Stimulated activated CD8-positive, alpha-beta memory T cell treated with anti-CD3 and anti-CD28 coated beads, Interleukin-7, amount 100 ng/mL, for 48 hours (primary cell): ENCODE data around the gene LEAP2.
"Not testable (repeated sequence)": the region's sequence is repeated elsewhere in the genome, so short reads cannot be mapped to it uniquely, and the experiment has no call there.

ENCODE experiments used
- DNase-seq, 2 donors: peaks; one replicate each; pipeline ENCODE4 v3.0.0-alpha.2; 2020; ENCODE audit warnings: low read depth in 1 of 2; ENCODE audit errors: extremely low read depth in 1 of 2

Gene LEAP2

DNA sequence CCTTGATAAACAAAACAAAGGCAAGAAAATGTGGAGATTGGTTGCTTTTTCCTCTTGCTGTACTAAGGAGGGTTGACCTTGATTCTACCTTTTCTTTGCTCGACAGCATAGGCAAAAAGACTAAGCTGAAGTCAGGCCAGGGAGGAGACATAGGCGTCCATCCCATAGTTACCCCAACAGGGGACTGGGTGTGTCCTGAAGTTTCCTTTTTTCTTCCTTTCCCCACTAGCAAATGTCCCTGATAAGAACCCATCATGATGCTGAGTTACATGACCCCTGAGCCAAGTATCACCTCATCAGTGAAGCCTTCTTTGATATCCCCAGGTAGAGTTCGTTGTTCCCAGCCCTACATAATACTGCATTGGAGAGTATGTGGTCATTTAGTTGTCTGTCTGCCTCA, 33.2 kb upstream of the LEAP2 start:
- DNase-seq = no peak

DNA sequence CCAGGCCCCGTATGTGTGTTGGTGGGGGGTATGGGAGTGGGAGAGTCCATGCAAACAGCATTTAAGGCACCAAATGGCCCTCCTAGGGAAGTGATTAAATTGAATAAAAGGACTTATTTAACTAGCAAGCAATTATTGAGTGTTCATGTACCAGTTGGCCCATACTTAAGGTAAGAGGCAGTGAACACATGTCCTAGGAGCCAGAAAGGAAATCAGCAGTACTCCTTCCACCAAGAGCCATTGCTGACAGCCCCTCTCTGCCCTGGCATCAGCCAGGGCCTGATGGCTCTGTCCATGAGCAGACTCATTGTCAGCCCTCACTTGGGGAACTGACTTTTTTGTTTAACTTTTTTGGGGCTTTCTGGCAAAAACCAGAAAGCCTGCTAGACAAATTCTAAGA, 32.6 kb upstream of the LEAP2 start:
- no peak for DNase-seq

DNA sequence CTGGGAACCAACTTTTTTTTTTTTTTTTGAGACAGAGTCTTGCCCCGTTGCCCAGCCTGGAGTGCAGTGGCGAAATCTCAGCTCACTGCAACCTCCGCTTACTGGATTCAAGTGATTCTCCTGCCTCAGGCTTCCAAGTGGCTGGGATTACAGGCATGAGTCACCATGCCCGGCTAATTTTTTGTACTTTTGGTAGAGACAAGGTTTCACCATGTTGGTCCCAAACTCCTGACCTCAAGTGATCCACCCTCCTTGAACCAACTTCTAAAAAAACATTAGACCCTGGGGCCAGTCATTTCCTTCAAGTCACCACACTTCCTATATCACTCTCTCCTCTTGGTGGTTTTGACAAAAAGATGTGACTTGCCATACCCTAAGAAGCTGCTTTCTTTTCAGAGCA, 32.2 kb upstream of the LEAP2 start:
- DNase-seq = no peak

DNA sequence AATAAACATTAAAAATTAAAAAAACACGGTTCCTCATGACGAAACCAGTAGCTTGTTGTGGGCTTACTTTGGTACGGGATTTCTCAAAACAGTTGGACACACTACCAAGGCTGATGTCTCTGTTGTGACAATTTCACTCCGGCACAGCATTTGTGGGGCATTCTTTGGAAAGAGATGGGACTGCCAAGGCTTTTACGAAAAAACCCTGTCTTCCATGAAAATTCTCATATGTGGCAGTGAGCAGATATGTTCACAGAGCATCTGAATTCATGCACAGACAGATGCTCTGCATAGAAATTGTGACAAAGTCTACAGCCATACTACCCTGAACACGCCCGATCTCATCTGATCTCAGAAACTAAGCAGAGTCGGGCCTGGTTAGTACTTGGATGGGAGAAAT, 25.2 kb upstream of the LEAP2 start:
- no peak for DNase-seq

DNA sequence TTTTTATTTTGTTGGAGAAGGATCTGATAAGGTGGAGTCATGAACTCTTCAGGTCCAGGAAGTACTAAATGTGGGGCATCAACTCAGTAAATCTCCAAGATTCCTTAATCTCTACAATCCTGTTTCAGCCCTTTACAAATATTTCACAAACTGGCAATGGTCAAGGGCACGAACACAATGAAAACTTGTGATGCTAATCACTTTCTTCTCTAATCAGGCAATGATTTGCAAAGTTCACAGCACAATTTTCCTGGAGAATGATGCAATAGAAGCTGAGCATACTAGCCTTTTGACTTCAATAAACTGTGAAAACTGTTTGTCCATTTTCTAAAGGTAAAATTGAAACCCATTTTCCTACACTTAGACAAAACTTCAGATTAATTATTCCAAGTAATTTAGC, 24.1 kb upstream of the LEAP2 start:
- DNase-seq = no peak

DNA sequence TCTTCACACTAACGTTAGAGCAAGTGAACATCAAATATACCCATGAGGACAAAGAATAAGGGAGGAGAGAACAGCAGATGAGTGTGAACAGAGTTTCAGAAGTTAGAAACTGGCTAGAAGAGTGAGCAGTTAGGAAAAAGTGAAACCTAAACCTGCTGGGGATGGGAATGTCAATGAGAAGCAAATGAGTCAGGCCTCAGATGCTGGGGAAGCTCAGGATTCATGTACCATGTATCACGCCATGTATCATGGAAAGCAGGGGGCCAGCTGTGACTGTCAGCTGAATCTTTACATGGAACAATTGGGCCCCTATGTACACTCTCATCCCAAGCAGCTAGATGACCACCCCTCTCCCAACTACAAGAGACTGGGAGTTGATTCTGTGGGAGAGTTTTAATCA, 23.4 kb upstream of the LEAP2 start:
- no peak for DNase-seq

DNA sequence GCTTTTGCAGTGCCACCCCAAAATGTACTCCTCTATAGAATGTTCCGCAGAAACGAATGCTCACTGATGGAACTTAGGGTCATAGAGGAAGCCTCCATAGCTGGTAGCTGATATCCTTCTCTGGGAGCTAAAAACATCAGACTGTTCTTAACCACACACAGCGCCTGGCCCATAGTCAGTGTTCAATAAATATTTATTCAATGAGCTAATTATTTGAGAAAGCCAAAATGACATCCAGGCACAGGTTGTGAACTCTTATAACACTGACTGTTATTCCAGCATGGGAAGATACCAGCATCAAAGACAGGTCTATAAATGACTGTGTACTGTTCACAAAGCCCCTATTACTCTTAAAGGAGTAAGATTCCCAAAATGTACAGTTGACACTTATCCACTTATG, 20.1 kb upstream of the LEAP2 start:
- no peak for DNase-seq

DNA sequence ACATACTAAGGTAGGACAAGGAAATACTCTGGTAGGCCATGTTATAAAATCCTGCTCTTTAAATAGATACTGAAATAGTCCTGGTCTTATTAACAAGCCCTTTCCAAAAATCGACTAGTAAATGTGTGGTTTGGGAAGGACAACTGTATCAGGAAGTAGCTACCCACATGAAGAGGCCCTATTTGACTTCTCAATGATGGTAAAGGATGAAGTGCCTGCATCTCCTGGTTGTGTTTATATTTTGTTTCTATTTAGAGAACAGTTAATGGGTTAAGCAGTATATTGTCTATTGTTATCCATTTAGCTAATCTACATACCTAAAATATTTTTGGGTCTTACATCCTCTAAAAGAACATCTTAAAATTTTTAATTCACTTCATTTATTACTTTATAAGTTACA, 19.7 kb upstream of the LEAP2 start:
- DNase-seq = no peak

DNA sequence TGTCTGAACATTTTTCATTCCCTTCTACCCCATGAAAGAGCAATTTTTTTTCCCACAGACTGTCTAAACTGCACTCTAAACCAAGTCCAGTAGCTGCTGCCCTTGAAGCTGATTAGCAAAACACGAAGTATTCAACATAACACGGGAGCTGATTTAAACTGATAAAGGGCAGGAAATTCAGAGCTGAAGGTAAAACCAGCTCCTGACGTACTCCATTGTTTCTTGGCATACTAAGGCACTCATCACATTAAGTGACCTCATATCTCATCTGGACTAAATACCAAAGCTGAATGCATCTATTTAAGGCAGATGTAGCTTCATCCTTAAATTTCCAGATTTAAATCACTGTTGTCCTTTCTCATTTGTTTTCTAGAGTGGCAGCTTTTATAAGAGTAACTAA, 19.2 kb upstream of the LEAP2 start:
- no peak for DNase-seq

DNA sequence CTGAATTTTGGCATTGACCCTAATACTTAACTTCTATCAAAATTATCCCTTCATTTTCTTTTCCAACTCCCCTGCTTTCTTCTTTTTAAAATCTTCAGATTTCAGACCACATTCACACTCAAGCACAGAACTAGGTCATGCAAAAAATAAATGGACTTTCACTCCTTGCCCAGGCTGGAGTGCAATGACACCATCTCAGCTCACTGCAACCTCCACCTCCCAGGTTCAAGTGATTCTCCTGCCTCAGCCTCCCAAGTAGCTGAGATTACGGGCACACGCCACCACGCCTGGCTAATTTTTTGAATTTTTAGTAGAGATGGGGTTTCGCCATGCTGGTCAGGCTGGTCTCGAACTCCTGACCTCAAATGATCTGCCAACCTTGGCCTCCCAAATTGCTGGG, 18.5 kb upstream of the LEAP2 start:
- DNase-seq = not testable (repeated sequence)

DNA sequence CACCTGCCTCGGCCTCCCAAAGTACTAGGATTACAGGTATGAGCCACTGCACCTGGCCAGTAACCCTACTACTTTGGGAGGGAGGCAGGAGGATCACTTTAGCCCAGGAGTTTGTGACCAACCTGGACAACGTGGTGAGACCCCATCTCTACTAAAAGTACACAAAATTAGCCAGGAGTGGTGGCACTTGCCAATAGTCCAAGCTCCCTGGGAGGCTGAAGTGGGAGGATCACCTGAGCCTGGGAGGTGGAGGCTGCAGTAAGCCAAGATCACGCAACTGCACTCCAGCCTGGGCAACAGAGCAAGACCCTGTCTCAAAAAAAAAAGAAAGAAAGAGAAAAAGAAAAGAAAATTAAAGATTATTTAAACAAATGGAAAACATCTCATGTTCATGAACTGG, 17.5 kb upstream of the LEAP2 start:
- DNase-seq = no peak

DNA sequence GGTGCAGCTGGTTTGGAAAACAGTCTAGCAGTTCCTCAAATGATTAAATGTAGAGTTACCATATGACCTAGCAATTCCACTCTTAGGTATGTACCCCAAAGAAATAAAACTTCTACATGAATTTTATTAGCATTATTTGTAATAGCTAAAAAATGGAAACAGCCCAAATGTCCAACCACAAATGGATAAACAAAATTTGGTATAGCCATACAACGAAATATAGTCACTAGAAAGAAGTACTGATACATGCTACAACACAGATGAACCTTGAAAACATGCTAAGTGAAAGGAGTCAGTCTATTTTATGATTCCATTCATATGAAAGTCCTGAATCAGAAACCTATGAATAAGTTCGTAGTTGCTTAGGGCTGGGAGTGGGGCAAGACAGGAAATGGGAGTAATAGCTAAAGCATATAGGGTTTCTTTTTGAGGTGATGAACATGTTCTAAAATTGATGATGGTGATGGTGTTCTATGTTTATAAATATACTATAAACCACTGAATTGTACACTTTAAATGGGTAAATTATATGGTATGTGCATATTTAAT, 13.5 kb upstream of the LEAP2 start:
- no peak for DNase-seq

DNA sequence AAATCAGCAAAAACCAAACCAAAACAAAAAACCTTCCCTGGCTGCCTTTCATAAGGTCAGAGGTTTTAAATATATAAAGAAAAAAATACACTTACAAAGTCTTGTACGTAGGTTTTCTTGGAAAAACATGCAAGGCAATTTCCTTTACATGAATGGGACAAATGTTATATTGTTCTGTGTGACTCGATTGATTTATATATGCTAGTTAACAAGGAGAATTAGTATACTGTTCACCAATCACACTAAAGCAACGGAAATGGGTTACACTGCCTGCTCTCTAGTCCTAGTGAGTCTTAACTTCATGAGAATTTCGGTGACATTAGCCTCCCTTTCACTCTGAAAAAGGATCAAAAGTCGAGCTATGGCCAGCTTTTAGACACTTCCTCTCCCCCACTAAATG, 12.7 kb upstream of the LEAP2 start:
- DNase-seq = no peak

DNA sequence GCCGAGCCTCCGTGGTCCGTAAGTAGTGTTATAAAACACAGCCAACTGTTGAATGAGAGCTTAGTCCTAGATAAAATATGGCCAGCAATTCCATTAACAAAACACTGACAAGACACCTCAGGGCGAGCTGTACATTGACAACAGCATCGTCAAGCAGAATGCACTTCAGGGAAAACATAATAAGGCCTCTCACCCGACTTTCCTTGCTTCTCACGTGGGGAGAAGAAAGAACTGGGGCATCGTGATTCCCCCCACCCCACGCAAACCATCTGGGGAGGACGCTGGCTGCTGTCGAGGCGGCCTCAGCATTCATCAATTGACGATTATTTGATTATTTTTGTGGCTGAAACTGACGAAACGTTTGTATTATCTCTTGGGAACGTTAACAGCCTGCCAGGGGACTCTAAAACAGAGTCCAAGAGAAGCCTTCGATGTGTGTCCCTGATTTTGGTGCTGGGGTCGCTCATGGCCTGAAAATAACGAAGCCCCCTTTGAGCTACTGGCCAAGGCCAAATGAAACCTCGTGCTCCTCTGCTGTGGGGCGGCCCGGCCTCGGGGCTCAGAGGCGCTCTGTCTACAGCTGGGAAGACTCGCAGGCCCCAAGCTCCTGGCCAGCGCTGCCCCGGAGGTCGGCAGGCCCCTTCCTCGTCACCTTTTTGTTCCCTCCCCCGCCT, 7.7 kb upstream of the LEAP2 start:
- DNase-seq = no peak

DNA sequence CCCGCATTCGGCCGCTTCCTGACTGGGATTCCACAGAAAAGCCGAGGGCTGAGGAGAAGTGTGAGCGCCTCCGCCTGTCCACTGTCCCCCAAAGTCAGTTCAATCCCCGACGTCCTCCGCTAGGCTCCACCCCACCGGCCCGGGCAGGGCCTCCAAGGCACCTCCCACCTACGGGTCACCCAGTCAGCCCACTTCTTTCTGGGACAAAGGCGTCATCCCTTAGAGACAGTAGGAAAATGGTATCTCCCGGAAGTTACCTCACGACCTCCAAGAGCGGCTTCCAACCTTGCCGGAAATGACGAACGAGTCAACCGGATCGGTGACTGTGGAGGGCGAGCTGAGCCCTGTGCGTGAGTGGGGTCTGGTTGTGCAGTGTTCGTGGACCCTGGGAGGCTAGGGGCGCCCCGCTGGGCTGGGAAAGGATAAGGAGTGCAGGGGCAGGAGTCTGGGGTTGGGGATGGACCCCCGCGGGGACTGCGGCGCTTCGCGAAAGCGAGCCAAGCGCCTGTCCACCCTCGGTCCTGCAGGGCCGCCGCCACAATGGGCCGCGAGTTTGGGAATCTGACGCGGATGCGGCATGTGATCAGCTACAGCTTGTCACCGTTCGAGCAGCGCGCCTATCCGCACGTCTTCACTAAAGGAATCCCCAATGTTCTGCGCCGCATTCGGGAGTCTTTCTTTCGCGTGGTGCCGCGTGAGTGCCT, 7.0 kb upstream of the LEAP2 start, which contains the start of the genes GDF9 and UQCRQ:
TSS of gene GDF9 (minus strand) at position 128 of the 704 bp plus-strand sequence. CDS start 1,936 bp downstream, outside the sequence.
TSS of gene UQCRQ (plus strand) at position 301 of the 704 bp plus-strand sequence. CDS start at position 541, 240 bp downstream.
- peak; percentile 80 to 94 for DNase-seq

DNA sequence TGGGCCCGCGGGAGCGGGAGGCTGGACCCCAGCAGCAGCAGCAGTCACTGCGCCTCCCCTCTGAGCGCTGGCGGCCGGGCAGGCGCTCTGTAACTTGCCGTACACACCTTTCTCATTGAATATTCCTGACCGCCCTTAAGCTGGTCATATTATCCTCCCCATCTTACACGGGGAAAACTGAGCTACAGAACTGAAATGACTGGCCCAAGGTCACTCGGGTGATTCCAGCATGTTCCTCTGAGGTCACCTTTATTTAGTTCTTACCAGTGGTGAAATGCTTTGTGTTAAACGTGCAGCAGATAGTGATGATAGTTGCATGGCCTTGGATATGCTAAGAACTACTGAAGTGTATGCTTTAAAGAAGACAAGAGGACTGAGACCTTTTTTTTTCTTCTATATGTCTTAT, 6.4 kb upstream of the LEAP2 start:
- no peak for DNase-seq

DNA sequence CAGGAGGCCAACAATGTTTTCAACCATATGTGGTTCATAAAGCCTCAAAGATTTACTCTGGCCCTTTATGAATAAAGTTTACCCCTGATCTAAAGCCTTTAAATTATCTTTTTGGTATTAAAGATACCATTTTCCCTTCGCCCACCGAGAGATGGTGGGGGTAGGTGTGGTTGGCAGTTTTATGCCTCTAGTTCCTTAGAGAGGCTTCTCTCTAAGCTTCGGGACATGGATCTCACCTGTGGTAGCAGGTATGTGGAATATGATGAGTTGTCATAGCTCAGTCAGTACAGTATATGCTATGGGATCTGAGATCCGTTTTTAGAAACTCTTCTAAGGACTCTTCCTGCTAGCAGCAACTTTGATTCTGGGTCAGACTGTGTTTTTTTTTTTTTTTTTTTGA, 4.7 kb upstream of the LEAP2 start:
- DNase-seq = no peak

DNA sequence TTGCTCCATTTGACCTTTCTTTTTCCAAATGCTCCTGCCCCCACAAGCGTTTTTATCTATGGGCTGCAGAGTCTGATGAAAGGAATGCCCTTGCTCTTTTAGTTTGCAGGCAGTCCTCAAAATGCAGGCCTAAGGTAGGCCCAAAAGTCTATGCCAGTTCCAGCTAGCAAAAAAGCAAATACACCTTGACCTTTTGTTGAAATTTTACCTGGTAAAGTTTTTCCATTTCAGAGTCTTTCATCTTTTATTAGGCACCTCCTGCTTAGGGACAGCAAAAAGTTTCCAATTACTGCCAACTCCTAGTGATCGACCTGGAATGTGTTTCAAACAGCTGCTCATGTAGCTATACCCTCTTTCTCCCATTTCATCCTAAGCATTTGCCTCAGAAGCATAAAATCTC, 2.7 kb upstream of the LEAP2 start:
- no peak for DNase-seq

DNA sequence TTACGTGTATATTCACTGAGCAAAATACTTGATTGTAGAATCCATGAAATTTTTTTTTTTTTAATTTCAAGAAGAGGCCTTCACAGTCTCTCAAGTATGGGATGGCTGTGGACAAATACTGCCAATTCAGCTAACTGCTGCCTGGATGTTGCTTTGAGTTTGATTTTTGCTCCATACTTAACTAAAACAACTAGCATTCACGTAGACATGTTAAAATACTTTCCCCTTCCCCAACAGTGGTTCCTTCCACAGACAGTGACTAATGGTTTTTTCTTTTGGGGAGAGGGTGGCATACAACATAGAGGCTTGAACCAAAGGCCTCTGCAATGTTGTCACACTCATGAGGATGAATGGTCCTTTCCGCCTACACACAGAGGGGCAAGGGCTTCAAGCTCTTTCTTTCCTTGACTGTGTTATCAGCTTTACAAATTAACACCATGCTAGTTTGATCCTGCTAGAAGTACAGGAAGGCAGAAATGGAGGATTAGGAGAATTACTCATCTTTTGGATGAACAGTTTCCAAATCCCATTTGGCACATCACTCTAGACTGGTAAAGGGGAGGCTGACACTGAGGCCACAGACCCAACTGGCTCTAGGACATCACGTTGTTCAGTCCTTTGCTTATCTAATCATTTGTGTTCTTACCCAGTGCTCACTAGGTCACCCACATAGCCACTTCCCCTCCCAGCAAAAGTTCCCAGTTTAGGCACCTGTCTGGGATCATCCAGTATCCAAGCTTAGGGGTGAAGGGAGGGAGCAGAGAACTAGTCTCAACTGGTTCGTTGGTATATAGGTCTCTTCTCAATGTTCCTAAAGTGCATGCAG, 1.8 kb upstream of the LEAP2 start:
- DNase-seq = no peak

DNA sequence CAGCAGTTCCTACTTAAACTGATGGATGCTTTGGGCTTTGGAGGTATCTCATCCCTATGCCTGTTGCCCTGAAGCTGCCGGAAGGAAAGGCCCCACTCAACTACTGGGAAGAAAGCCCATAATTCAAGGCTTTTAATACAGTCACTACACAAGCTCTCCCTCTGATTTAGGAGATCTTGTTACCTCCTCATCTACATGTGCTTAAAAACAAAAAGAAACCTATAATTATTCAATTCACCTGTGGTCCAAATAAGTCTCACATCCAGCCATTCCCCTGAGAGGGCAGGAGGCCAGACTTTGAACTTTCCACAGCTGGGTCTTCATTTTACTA, 715 bp upstream of the LEAP2 start:
- no peak for DNase-seq

DNA sequence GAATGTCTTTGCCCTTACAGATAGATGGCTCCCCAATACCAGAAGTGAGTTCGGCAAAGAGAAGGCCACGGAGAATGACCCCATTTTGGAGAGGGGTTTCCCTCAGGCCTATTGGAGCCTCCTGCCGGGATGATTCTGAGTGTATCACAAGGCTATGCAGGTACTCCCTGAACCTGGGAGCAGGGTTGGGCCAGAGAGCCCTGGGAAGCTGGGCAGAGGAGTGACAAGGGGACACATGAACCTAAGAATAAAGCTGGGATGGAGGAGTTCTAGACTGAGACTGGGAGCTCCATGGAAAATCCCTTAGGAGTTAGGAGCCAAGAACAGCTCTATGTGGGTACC, 433 bp downstream of the LEAP2 start:
- no peak for DNase-seq
